Natural killer cell (primary cell): ENCODE results near the gene SPATA16. TPM values are rescaled to one million over a fixed set of nuclear protein-coding genes. Genes with fewer than 3 reads are reported as not detected.

Experiments used
- ATAC-seq, 3 donors: fragments of 150-1000 bp in 2 of 3; fragments of 200-7000 bp in 1 of 3; cut with Tn5 transposase; 1 replicate in 1 of 3; 2 replicates in 2 of 3; pipeline ENCODE4 v1.10.0; 2021; ENCODE audit warnings: mild to moderate bottlenecking in 2 of 3, moderate library complexity in 2 of 3
- DNase-seq, 2 donors: peaks; one replicate each; pipeline versions ENCODE4 v3.0.0 to v3.0.0-alpha.2; 2013 to 2021; ENCODE audit warnings: mixed read lengths in 1 of 2
- H3K27ac ChIP-seq: one replicate; pipeline ENCODE4 v1.5.1; 2013; ENCODE audit warnings: mild to moderate bottlenecking, low read length
- H3K27me3 ChIP-seq: one replicate; pipeline ENCODE4 v1.6.1; 2013; ENCODE audit warnings: low read length; ENCODE audit not compliant: control insufficient read depth, insufficient read depth
- H3K36me3 ChIP-seq: one replicate; pipeline ENCODE4 v1.6.1; 2013; ENCODE audit warnings: low read length; ENCODE audit not compliant: control insufficient read depth, insufficient read depth
- H3K4me1 ChIP-seq: one replicate; pipeline ENCODE4 v1.6.1; 2013; ENCODE audit warnings: low read length; ENCODE audit not compliant: control insufficient read depth, insufficient read depth
- H3K4me3 ChIP-seq: one replicate; pipeline ENCODE4 v1.5.1; 2013; ENCODE audit warnings: low read length
- H3K9me3 ChIP-seq: one replicate; pipeline ENCODE4 v1.6.1; 2013; ENCODE audit warnings: low read length; ENCODE audit not compliant: control insufficient read depth, insufficient read depth
- H3K27ac Mint-ChIP-seq, 2 donors: one replicate each; pipeline ENCODE4 v1.8.0; 2022; ENCODE audit warnings: mild to moderate bottlenecking in 2 of 2, mixed read lengths in 2 of 2, moderate library complexity in 1 of 2
- H3K27me3 Mint-ChIP-seq, 2 donors: one replicate each; pipeline ENCODE4 v1.8.0; 2022; ENCODE audit warnings: low read depth in 2 of 2, mixed read lengths in 2 of 2
- H3K36me3 Mint-ChIP-seq: one replicate; pipeline ENCODE4 v1.8.0; 2022; ENCODE audit warnings: mixed read lengths
- H3K4me1 Mint-ChIP-seq, 2 donors: one replicate each; pipeline ENCODE4 v1.8.0; 2022; ENCODE audit warnings: mixed read lengths in 2 of 2
- H3K4me3 Mint-ChIP-seq: one replicate; pipeline ENCODE4 v1.8.0; 2022; ENCODE audit warnings: mild to moderate bottlenecking, moderate library complexity, mixed read lengths
- H3K9me3 Mint-ChIP-seq, 2 donors: one replicate each; pipeline ENCODE4 v1.8.0; 2022; ENCODE audit warnings: mixed read lengths in 2 of 2
- CTCF ChIP-seq: fragments of 200-600 bp; IDR thresholded peaks from one replicate; pipeline ENCODE4 v1.8.0; 2022; ENCODE audit warnings: antibody characterized with exemption
- WGBS: methylation state at CpG from one replicate; pipeline ENCODE4 v1.1.7; 2013; ENCODE audit warnings: missing lambda C conversion rate; ENCODE audit not compliant: insufficient coverage; 5-methylcytosine and 5-hydroxymethylcytosine counted together
- intact Hi-C: fragments of 100-400 bp; cut with micrococcal nuclease; formaldehyde crosslinking; loops from one replicate; pipeline ENCODE4 v1.14.2; 2022
- total RNA-seq, 4 donors: library from RNA; stranded (reverse); fragments of 120-200 nt in 1 of 4; gene quantifications; one replicate each; pipeline versions ENCODE4 v1.2.3 to v1.2.4, GENCODE V29; 2013 to 2022

SPATA16 gene
- total RNA-seq, 3 donors from 2014 or later (not counting 1 experiment from before 2014, with no cell fraction given) = not detected

- H3K36me3 Mint-ChIP-seq = no peaks in the 10 kb centered on the region
- H3K4me1 ChIP-seq = no peaks in the 10 kb centered on the region
- no peaks in the 10 kb centered on the region for H3K4me1 Mint-ChIP-seq
- H3K27me3 ChIP-seq = no peaks in the 10 kb centered on the region
- H3K9me3 ChIP-seq = no peaks in the 10 kb centered on the region
- H3K36me3 ChIP-seq = no peaks in the 10 kb centered on the region
- no peak for TF ChIP-seq CTCF
- no peaks in the 10 kb centered on the region for H3K27me3 Mint-ChIP-seq
- intact Hi-C loops = no loop called here
- no peak overlapping the region for H3K4me3 ChIP-seq
- WGBS = 81% methylated on average over 3 of the region's 3 CpGs
- H3K9me3 Mint-ChIP-seq = peaks cover 0 to 2% of the 10 kb centered on the region in 2 donors
- H3K4me3 Mint-ChIP-seq = no peak overlapping the region
- ATAC-seq (no peak), DNase-seq (no peak)
- H3K27ac ChIP-seq = no peak overlapping the region
- no peak overlapping the region for H3K27ac Mint-ChIP-seq
Observed at GRCh38 chr3:173013219-173013832, 127.7 kb downstream of the SPATA16 start.

DNA sequence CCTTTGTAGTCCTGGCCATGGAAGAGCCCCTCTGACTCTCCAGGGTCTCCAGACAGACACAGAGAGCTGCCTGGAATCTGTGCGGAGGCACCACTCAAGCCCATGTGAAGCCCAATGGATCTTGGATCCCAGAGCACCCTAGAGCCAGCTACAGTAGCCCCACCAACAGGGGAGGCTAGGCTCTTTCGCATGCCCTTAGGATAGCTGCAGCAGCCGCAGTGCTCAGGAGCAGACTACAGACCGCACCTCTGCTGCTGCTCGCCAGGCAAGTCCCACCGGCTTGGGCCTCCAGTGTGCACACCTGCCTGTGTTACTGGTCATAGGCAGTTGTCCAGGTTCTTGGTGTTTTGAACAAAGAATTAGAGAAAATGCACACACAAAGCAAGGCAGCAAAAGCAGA, 131.6 kb downstream of the SPATA16 start:
- 97% methylated on average over 6 of the region's 6 CpGs for WGBS
- Histone ChIP-seq H3K4me3 (no peak overlapping the region), H3K27me3 (no peaks in the 10 kb centered on the region), H3K36me3 (no peaks in the 10 kb centered on the region), H3K4me1 (no peaks in the 10 kb centered on the region), H3K9me3 (no peaks in the 10 kb centered on the region), H3K27ac (no peak overlapping the region)
- Mint-ChIP-seq H3K4me1 (no peaks in the 10 kb centered on the region), H3K36me3 (no peaks in the 10 kb centered on the region), H3K4me3 (no peak overlapping the region), H3K9me3 (no peaks in the 10 kb centered on the region), H3K27me3 (no peaks in the 10 kb centered on the region), H3K27ac (no peak overlapping the region)
- intact Hi-C loops = no loop called here
- DNase-seq (no peak), ATAC-seq (no peak)
- no peak for TF ChIP-seq CTCF

GRCh38 chr3:173008978-173009377, 132.1 kb downstream of the SPATA16 start:
- no peak for TF ChIP-seq CTCF
- no peaks in the 10 kb centered on the region for H3K36me3 ChIP-seq
- Mint-ChIP-seq H3K27ac (no peak overlapping the region), H3K27me3 (no peaks in the 10 kb centered on the region), H3K36me3 (no peaks in the 10 kb centered on the region), H3K4me1 (no peaks in the 10 kb centered on the region), H3K9me3 (no peaks in the 10 kb centered on the region), H3K4me3 (no peak overlapping the region)
- no peaks in the 10 kb centered on the region for H3K27me3 ChIP-seq
- DNase-seq = no peak
- H3K9me3 ChIP-seq = no peaks in the 10 kb centered on the region
- H3K4me3 ChIP-seq = no peak overlapping the region
- no peaks in the 10 kb centered on the region for H3K4me1 ChIP-seq
- ATAC-seq = no peak
- 85% methylated on average over 3 of the region's 3 CpGs for WGBS
- intact Hi-C loops = no loop called here
- H3K27ac ChIP-seq = no peak overlapping the region

DNA sequence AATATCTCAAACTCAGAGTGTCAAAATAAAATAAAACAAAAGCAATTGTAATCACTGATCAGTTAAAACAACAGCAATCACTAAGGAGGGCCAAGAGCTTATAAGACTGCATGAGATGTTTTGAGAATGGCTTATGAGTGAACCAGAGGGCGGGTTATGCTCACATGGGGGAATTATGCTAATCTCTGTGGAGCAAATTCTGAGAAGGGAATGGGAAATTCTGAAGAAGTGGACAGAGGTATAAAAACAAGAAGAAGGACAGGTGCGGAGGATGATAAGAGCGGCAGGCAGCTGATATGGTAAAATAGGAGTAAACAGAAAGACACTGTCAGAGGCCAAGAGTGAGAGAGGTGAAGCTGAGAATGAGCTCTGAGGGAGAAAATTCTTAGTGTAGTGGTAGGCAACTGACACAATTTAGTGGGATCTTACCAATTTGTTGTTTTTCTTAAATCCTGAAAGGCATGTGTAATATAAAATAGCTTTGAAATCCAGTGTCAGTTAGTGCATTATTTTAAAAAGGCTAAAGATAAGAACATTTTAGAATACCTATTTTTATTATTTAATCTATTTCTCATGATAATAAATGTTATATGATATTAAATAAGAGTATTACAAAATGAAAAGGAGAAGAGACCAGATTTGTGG, 133.8 kb downstream of the SPATA16 start:
- ATAC-seq (no peak), DNase-seq (no peak)
- Mint-ChIP-seq H3K9me3 (no peaks in the 10 kb centered on the region), H3K27me3 (no peaks in the 10 kb centered on the region), H3K4me1 (no peaks in the 10 kb centered on the region), H3K27ac (no peak overlapping the region), H3K4me3 (no peak overlapping the region), H3K36me3 (no peaks in the 10 kb centered on the region)
- no peak for TF ChIP-seq CTCF
- Histone ChIP-seq H3K27ac (no peak overlapping the region), H3K9me3 (no peaks in the 10 kb centered on the region), H3K36me3 (no peaks in the 10 kb centered on the region), H3K4me1 (no peaks in the 10 kb centered on the region), H3K4me3 (no peak overlapping the region), H3K27me3 (no peaks in the 10 kb centered on the region)
- intact Hi-C loops = no loop called here
- 66% methylated on average over 3 of the region's 3 CpGs for WGBS
